GM23248 (cell line): ENCODE results near the gene GJA3.

Experiments used
- EZH2 ChIP-seq: fragments of 200-600 bp; sonication (generic); IDR thresholded peaks from 2 replicates; pipeline ENCODE4 v1.6.1; 2018; ENCODE audit warnings: antibody characterized with exemption, mild to moderate bottlenecking; ENCODE audit not compliant: insufficient read depth, poor library complexity, severe bottlenecking
- EZH2phosphoT487 ChIP-seq: fragments of 200-600 bp; sonication (generic); IDR thresholded peaks from 2 replicates; pipeline ENCODE4 v1.6.1; 2018; ENCODE audit warnings: antibody characterized with exemption, moderate library complexity, mild to moderate bottlenecking, low read depth; ENCODE audit not compliant: insufficient read depth

- TF ChIP-seq EZH2phosphoT487 (no peak), EZH2 (no peak)
Observed at GRCh38 chr13:20190481-20191310, 29.8 kb upstream of the GJA3 start.
